Measurements from ENCODE around the gene PMPCA.

DNA sequence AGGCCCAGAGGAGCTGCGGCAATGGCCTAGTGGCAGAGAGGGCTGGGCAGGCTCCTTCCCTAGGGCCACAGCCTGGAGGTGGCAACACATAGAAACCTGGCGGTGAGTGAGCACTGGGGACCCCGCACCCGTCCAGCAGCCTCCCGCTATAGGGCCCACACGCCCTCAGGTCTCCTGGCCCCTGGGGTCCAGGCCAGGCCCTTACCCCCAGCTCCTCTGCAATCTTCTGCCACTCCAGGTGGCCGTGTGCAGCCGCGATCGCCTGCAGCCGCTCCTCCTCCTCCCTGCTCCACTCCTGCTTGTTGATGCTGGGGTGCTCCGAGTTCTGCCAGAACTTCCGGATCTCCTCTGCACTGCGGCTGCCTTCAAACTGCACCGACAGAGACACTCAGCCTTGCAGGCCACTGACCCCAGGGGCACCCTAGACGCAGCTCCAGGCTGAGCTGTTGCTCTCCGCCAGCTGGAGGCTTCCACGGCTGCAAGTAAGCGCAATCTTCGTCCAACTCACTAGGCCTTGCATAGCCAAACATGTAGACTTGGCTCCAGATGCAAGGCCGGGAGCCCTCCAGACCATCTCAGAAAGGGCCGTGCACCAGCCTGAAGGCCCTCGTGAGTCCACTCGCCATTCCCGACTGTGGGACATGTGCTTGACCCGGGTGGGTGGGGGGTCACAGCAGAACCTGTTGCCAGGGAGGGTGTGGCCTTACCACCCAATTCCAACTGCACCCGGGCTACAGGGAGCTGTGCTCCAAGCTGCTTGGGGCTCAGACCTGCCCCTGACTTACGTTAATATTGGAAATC is 18.5 kb upstream of the PMPCA start:
- TF ChIP-seq, protein P1, sequence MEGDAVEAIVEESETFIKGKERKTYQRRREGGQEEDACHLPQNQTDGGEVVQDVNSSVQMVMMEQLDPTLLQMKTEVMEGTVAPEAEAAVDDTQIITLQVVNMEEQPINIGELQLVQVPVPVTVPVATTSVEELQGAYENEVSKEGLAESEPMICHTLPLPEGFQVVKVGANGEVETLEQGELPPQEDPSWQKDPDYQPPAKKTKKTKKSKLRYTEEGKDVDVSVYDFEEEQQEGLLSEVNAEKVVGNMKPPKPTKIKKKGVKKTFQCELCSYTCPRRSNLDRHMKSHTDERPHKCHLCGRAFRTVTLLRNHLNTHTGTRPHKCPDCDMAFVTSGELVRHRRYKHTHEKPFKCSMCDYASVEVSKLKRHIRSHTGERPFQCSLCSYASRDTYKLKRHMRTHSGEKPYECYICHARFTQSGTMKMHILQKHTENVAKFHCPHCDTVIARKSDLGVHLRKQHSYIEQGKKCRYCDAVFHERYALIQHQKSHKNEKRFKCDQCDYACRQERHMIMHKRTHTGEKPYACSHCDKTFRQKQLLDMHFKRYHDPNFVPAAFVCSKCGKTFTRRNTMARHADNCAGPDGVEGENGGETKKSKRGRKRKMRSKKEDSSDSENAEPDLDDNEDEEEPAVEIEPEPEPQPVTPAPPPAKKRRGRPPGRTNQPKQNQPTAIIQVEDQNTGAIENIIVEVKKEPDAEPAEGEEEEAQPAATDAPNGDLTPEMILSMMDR (IDR thresholded peaks at IDR 0.05) = no peak
- no peak for TF ChIP-seq POLR2A (IDR thresholded peaks at IDR 0.05)

Data from esophagus squamous epithelium (tissue), 4 donors.